Lower leg skin (tissue), 3 donors: ENCODE measurements around the gene ZNF687.

Source experiments
- POLR2A ChIP-seq, 2 donors: fragments of 450-650 bp; IDR thresholded peaks; one replicate each; pipeline ENCODE4 v1.6.1; 2016 to 2017; ENCODE audit warnings: antibody characterized with exemption in 2 of 2, mild to moderate bottlenecking in 1 of 2, moderate library complexity in 1 of 2
- TF ChIP-seq, protein P1 (sequence below), 3 donors: fragments of 450-650 bp; IDR thresholded peaks; one replicate each; pipeline ENCODE4 v1.5.1; 2016; ENCODE audit warnings: antibody characterized with exemption in 3 of 3, mild to moderate bottlenecking in 3 of 3, moderate library complexity in 2 of 3

GRCh38 chr1:151281225-151281968 is 702 bp upstream of the ZNF687 start:
- no peak for TF ChIP-seq POLR2A (IDR thresholded peaks at IDR 0.05)
- TF ChIP-seq, protein P1, sequence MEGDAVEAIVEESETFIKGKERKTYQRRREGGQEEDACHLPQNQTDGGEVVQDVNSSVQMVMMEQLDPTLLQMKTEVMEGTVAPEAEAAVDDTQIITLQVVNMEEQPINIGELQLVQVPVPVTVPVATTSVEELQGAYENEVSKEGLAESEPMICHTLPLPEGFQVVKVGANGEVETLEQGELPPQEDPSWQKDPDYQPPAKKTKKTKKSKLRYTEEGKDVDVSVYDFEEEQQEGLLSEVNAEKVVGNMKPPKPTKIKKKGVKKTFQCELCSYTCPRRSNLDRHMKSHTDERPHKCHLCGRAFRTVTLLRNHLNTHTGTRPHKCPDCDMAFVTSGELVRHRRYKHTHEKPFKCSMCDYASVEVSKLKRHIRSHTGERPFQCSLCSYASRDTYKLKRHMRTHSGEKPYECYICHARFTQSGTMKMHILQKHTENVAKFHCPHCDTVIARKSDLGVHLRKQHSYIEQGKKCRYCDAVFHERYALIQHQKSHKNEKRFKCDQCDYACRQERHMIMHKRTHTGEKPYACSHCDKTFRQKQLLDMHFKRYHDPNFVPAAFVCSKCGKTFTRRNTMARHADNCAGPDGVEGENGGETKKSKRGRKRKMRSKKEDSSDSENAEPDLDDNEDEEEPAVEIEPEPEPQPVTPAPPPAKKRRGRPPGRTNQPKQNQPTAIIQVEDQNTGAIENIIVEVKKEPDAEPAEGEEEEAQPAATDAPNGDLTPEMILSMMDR (IDR thresholded peaks at IDR 0.05): no peak
